OCI-LY7 (cell line): Measurements from ENCODE around the gene FMNL3. TPM values are rescaled to one million over a fixed set of nuclear protein-coding genes. Genes with fewer than 3 reads are reported as not detected.

Experiments used
- BruUV-seq: library from RNA; stranded (reverse); fragments of 400-500 nt; replicated peaks from 2 replicates; lab custom pipeline; 2021; lab: Mats Ljungman, UMichigan
- CTCF ChIA-PET: fragments of 300-600 bp; sonication (Branson Sonifier 250); formaldehyde crosslinking; loops from one replicate; lab custom pipeline; 2022; ENCODE audit warnings: antibody characterized with exemption; ENCODE audit not compliant: unreplicated experiment; lab: Charles Lee
- POLR2A ChIA-PET: fragments of 300-600 bp; sonication (Branson Sonifier 250); formaldehyde crosslinking; loops from one replicate; lab custom pipeline; 2022; ENCODE audit warnings: antibody characterized with exemption; lab: Charles Lee
- DNase-seq: peaks from one replicate; pipeline ENCODE4 v3.0.0-alpha.2; 2015; ENCODE audit warnings: low spot score
- H2AFZ ChIP-seq: fragments of 200-600 bp; sonication (generic), shearing (Covaris generic); 2 replicates; pipeline ENCODE4 v1.6.1; 2014; ENCODE audit warnings: mild to moderate bottlenecking, antibody characterized with exemption, low read length, moderate library complexity
- H3K27ac ChIP-seq: fragments of 200-600 bp; sonication (generic); 2 replicates; pipeline ENCODE4 v1.5.1; 2014; ENCODE audit warnings: mixed run types, low read depth, mild to moderate bottlenecking, moderate library complexity, low read length, inconsistent platforms; ENCODE audit not compliant: poor library complexity, severe bottlenecking
- H3K36me3 ChIP-seq: fragments of 200-600 bp; sonication (generic); 2 replicates; pipeline ENCODE4 v1.6.1; 2014; ENCODE audit warnings: mild to moderate bottlenecking, antibody characterized with exemption, low read length, moderate library complexity, mixed read lengths; ENCODE audit not compliant: insufficient read depth
- H3K4me1 ChIP-seq: fragments of 200-600 bp; sonication (generic); 2 replicates; pipeline ENCODE4 v1.5.1; 2014; ENCODE audit warnings: mild to moderate bottlenecking, low read length; ENCODE audit not compliant: insufficient read depth, poor library complexity, severe bottlenecking
- H3K4me2 ChIP-seq: fragments of 200-600 bp; sonication (generic); 2 replicates; pipeline ENCODE4 v1.6.1; 2014; ENCODE audit warnings: mild to moderate bottlenecking, low read length
- H3K4me3 ChIP-seq: fragments of 200-600 bp; sonication (generic); 2 replicates; pipeline ENCODE4 v1.5.1; 2014; ENCODE audit warnings: mild to moderate bottlenecking, low read depth, low read length; ENCODE audit not compliant: poor library complexity, severe bottlenecking
- H3K79me2 ChIP-seq: fragments of 200-600 bp; sonication (generic); 2 replicates; pipeline ENCODE4 v1.6.1; 2016; ENCODE audit warnings: low read depth, mild to moderate bottlenecking, low read length, moderate library complexity, mixed read lengths; ENCODE audit not compliant: insufficient read depth
- H3K9me2 ChIP-seq: fragments of 200-600 bp; sonication (generic); 2 replicates; pipeline ENCODE4 v1.6.1; 2016; ENCODE audit warnings: mild to moderate bottlenecking, low read length, mixed read lengths; ENCODE audit not compliant: insufficient read depth
- H3K9me3 ChIP-seq: fragments of 200-600 bp; sonication (generic); 2 replicates; pipeline ENCODE4 v1.6.1; 2014; ENCODE audit warnings: mild to moderate bottlenecking, mixed run types, low read length, mixed read lengths
- H4K20me1 ChIP-seq: fragments of 200-600 bp; sonication (generic); 2 replicates; pipeline ENCODE4 v1.6.1; 2014; ENCODE audit warnings: mild to moderate bottlenecking, antibody characterized with exemption, low read length, moderate library complexity, mixed read lengths; ENCODE audit not compliant: insufficient read depth
- CTCF ChIP-seq: fragments of 200-600 bp; sonication (generic); conservative IDR thresholded peaks from 2 replicates; pipeline ENCODE4 v1.5.1; 2014; ENCODE audit warnings: mild to moderate bottlenecking, antibody characterized with exemption, low read length, moderate library complexity, mixed read lengths
- EZH2phosphoT487 ChIP-seq: fragments of 200-600 bp; sonication (generic); IDR thresholded peaks from 2 replicates; pipeline ENCODE4 v1.6.1; 2018; ENCODE audit warnings: low read depth, borderline replicate concordance, mild to moderate bottlenecking, mixed run types, antibody characterized with exemption, low read length, moderate library complexity, mixed read lengths
- intact Hi-C: fragments of 100-400 bp; cut with micrococcal nuclease; formaldehyde crosslinking; loops from one replicate; pipeline ENCODE4 v1.10.0; 2022; ENCODE audit not compliant: unreplicated experiment
- total RNA-seq, 2 experiments: library from RNA; depleted of rRNA in 1 of 2; stranded (reverse); fragments of >200 nt in 1 of 2; shearing (Covaris generic) in 1 of 2; gene quantifications; 2 replicates each; pipeline ENCODE4 v1.2.3, GENCODE V29; 2014 to 2022

Gene FMNL3
- total RNA-seq, 2 experiments from 2014 or later, result 13.8 to 28.7 TPM

- 0 out of 2 replicates have a peak, but pooled peaks cover 5% of the 10 kb centered on the region for H3K79me2 ChIP-seq
- POLR2A ChIA-PET, result interaction anchor here (0.8 to 2.2 kb wide), 4 partner anchors 11 to 25 kb away, joined by 3 to 5 read pairs (median 4); no protein-coding TSS in a partner anchor
- no peaks in the 10 kb centered on the region for H3K36me3 ChIP-seq
- H2AFZ ChIP-seq, result no peak overlapping the region
- BruUV-seq, result no TSS peak
- no peak overlapping the region for H3K4me3 ChIP-seq
- no peak for TF ChIP-seq EZH2phosphoT487
- peak; percentile 53 for TF ChIP-seq CTCF
- H3K9me2 ChIP-seq, result no peaks in the 10 kb centered on the region
- H3K4me1 ChIP-seq, result peaks cover 43% of the 10 kb centered on the region
- H3K27ac ChIP-seq, result no peak overlapping the region
- no peak for DNase-seq
- CTCF ChIA-PET, result no interaction called here
- no peaks in the 10 kb centered on the region for H3K9me3 ChIP-seq
- intact Hi-C loops, result no loop called here
- no peaks in the 10 kb centered on the region for H4K20me1 ChIP-seq
- no peak overlapping the region for H3K4me2 ChIP-seq
These were observed 19.3 kb downstream of the FMNL3 start for GRCh38 chr12:49687941-49688340.

- CTCF ChIA-PET, result no interaction called here
- intact Hi-C loops, result no loop called here
These were observed 22.8 kb downstream of the FMNL3 start for GRCh38 chr12:49684310-49684854.

More at GRCh38 chr12:49684310-49684854, 22.8 kb downstream of the FMNL3 start:
- Histone ChIP-seq H3K9me2 (no peaks in the 10 kb centered on the region), H2AFZ (no peak overlapping the region), H3K36me3 (no peaks in the 10 kb centered on the region), H3K4me2 (no peak overlapping the region), H3K4me1 (peaks cover 16% of the 10 kb centered on the region), H4K20me1 (no peaks in the 10 kb centered on the region), H3K4me3 (no peak overlapping the region), H3K27ac (no peak overlapping the region), H3K79me2 (no peaks in the 10 kb centered on the region), H3K9me3 (no peaks in the 10 kb centered on the region)
- DNase-seq, result no peak
- TF ChIP-seq EZH2phosphoT487 (no peak), CTCF (no peak)
- no TSS peak for BruUV-seq
- POLR2A ChIA-PET, result interaction anchor here (0.6 to 1.7 kb wide), 2 partner anchors 9 to 316 kb away, joined by 5 to 6 read pairs; no protein-coding TSS in a partner anchor
